Measurements from ENCODE around the gene MAGI3.

The MAGI3 gene

DNA sequence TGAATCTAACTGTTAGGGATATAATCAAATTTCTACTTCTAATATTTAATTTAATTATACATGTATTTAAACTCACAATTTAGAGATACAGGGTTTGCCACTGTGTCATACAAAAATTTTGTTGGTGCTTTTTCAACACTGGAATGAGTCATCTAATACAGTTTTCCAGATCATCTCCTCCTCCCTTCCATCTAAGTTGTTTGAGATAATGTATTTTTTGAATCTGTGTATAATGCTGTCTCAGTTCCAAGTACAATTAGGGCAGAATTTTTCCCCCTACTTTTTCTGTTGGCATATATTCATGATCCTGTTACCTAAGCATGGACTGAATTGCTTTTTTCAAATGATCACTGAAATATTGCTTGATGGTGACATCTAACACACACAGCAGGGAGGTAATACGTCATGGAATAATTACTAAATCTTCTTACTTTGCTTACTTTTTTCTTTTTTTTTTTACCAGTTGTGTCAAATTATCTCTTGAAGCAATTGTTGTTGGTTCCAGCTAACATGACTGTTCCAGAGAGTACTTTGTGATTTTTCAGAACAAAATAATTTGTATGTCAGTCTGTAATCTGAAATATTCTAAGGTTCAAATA lies 146.0 kb downstream of the MAGI3 start:
- FAIRE-seq (no peak), DNase-seq (ENCODE audit: insufficient read length, low spot score) (no peak)
- TF ChIP-seq, protein P1, sequence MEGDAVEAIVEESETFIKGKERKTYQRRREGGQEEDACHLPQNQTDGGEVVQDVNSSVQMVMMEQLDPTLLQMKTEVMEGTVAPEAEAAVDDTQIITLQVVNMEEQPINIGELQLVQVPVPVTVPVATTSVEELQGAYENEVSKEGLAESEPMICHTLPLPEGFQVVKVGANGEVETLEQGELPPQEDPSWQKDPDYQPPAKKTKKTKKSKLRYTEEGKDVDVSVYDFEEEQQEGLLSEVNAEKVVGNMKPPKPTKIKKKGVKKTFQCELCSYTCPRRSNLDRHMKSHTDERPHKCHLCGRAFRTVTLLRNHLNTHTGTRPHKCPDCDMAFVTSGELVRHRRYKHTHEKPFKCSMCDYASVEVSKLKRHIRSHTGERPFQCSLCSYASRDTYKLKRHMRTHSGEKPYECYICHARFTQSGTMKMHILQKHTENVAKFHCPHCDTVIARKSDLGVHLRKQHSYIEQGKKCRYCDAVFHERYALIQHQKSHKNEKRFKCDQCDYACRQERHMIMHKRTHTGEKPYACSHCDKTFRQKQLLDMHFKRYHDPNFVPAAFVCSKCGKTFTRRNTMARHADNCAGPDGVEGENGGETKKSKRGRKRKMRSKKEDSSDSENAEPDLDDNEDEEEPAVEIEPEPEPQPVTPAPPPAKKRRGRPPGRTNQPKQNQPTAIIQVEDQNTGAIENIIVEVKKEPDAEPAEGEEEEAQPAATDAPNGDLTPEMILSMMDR (IDR thresholded peaks at IDR 0.05; ENCODE audit: insufficient read depth, missing control alignments): no peak

DNA sequence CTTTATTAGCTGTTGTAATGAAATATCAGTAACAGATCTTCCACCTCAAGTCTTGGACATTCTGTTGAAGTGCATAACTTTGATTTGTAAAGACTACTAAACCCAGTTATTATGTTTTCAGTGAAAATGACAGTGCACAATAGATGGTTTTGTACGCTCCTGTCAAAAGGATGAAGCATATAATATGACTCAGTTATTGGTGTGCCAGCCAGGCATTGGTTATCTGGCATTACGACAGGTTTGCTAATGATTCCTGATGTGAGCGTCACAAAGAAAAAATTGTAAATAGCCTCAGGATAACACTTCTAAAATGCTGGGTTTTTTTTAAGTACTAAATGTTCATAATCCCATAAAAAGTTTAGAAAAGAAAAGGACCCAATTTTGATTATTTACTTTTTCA lies 147.9 kb downstream of the MAGI3 start:
- TF ChIP-seq, protein P1 (IDR thresholded peaks at IDR 0.05; ENCODE audit: insufficient read depth, missing control alignments): no peak
- FAIRE-seq (no peak), DNase-seq (ENCODE audit: insufficient read length, low spot score) (no peak)

DNA sequence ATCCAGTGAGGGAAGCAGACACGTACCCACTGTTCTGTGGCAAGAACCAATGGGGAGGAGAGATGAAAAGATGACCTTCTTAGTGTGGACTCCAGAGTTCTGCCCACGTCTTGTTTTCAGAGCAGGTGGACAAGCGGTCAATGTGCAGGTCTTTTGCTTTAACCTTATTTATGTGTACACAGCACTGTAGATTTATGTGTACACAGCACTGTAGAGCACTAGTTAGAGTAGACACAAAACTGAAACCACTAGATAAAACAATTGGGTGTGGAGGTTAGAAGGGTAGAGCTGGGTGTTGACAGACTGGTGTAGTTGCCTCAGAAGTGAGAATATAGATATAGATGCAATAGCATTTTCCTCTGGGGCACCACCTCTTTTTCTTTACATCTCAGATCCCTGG lies 150.0 kb downstream of the MAGI3 start:
- TF ChIP-seq, protein P1 (IDR thresholded peaks at IDR 0.05; ENCODE audit: insufficient read depth, missing control alignments): no peak
- FAIRE-seq (no peak), DNase-seq (ENCODE audit: insufficient read length, low spot score) (no peak)

DNA sequence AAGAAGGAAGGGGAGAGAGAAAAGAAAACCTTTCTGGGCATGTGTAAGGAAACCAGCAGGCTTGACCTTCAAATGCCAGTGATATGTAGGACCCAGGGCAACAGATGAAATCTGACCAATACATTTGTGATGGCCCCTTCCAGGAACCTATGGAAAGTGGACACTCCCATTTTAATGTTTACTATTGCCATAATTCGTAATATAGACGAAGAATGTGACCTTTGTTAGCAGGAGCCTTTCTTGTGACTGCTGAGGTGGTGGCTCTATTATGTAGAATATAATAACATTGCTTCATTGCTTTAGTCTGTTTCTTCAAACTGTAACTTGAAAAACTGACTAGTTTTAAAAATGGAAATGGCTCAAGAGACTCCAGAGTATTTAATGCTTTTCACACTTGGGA lies 150.8 kb downstream of the MAGI3 start:
- no peak for FAIRE-seq
- TF ChIP-seq, protein P1 (IDR thresholded peaks at IDR 0.05; ENCODE audit: insufficient read depth, missing control alignments): no peak
- no peak for DNase-seq (ENCODE audit: insufficient read length, low spot score)

DNA sequence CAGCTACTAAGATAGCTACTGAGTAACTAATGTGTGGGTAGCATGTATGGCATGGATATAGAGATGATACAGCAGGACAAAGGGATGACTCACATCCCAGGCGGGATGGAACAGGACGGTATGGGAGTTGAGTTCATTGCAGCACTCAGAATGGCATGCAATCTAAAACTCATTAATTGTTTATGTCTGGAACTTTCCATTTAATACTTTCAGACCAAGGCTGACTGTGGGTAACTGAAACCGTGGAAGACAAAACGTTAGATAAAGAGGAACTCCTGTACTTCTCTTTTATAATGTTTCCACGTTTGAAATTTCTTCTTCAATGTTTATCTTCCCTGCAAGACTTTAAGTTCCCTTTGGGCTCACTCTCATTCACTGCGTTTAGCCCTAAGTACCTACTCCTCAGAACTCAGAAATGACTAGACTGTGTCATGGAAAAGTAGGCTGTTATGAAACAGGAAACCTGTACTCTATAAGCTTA lies 151.9 kb downstream of the MAGI3 start:
- TF ChIP-seq, protein P1 (IDR thresholded peaks at IDR 0.05; ENCODE audit: insufficient read depth, missing control alignments): no peak
- FAIRE-seq (no peak), DNase-seq (ENCODE audit: insufficient read length, low spot score) (no peak)

DNA sequence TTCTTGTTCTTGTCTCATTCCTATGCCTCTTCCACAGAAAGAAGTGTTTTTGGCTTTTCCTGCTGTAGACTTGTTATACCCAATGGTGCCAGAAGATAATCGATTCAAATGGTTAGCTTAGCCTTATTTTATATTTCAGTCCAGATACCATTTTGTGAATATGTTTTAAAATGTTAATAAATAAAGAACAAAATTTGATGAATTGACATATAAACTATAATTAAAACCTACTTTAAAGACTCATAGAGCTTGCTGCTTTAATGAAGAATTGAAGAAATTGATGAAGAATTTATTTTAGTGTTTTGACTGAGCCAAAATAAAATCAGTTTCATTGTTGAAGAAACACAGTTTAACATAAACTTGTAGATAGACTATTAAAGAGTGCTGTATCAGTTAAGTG lies 152.8 kb downstream of the MAGI3 start:
- TF ChIP-seq, protein P1 (IDR thresholded peaks at IDR 0.05; ENCODE audit: insufficient read depth, missing control alignments): no peak
- no peak for FAIRE-seq
- DNase-seq (ENCODE audit: insufficient read length, low spot score): no peak

DNA sequence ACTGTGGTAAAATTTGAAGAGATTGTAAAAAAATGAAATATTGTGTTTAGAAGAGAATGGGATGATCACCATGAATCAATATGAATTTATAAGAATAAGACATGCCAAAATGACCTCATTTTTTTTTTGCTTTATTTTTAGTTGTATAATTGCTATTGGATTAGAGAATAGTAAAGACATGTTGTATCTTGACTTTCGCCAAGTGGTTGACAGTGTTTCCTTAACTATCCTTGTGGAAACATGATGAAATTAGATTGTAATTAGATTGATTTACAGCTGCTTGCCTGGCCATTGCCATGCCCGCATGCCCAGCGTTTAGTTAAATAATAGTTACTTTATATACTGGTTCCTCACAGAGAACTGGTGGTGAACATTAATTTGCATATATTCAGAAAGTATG lies 154.9 kb downstream of the MAGI3 start:
- no peak for DNase-seq (ENCODE audit: insufficient read length, low spot score)
- TF ChIP-seq, protein P1 (IDR thresholded peaks at IDR 0.05; ENCODE audit: insufficient read depth, missing control alignments): no peak
- no peak for FAIRE-seq

All from D721Med (cell line).